HEK293 (cell line): ENCODE data around the gene C1orf35.

ENCODE experiments used
- ATF2 ChIP-seq: fragments of 450-650 bp; formaldehyde crosslinking; IDR thresholded peaks from 2 replicates; pipeline ENCODE4 v1.5.1; 2016; ENCODE audit warnings: missing biosample characterization, missing genetic modification characterization, low read depth
- BCL11B ChIP-seq: fragments of 450-650 bp; formaldehyde crosslinking; IDR thresholded peaks from 2 replicates; pipeline ENCODE4 v1.5.1; 2016; ENCODE audit warnings: low read depth, missing biosample characterization, missing genetic modification characterization
- GFI1B ChIP-seq: fragments of 450-650 bp; formaldehyde crosslinking; IDR thresholded peaks from 2 replicates; pipeline ENCODE4 v1.5.1; 2016; ENCODE audit warnings: missing biosample characterization, missing genetic modification characterization
- MYNN ChIP-seq: fragments of 450-650 bp; formaldehyde crosslinking; IDR thresholded peaks from 2 replicates; pipeline ENCODE4 v1.5.1; 2016; ENCODE audit warnings: missing biosample characterization, missing genetic modification characterization, borderline replicate concordance
- PRDM10 ChIP-seq: fragments of 450-650 bp; formaldehyde crosslinking; IDR thresholded peaks from 2 replicates; pipeline ENCODE4 v1.5.1; 2016; ENCODE audit warnings: missing biosample characterization, missing genetic modification characterization
- PRDM2 ChIP-seq: fragments of 450-650 bp; formaldehyde crosslinking; IDR thresholded peaks from 2 replicates; pipeline ENCODE4 v1.5.1; 2016; ENCODE audit warnings: missing biosample characterization, missing genetic modification characterization, borderline replicate concordance
- PRDM4 ChIP-seq: fragments of 450-650 bp; formaldehyde crosslinking; IDR thresholded peaks from 2 replicates; pipeline ENCODE4 v1.5.1; 2017; ENCODE audit warnings: missing biosample characterization, missing genetic modification characterization
- SCRT1 ChIP-seq: fragments of 450-650 bp; formaldehyde crosslinking; IDR thresholded peaks from 2 replicates; pipeline ENCODE4 v1.5.1; 2016; ENCODE audit warnings: missing biosample characterization, missing genetic modification characterization, borderline replicate concordance
- SP7 ChIP-seq: fragments of 450-650 bp; formaldehyde crosslinking; IDR thresholded peaks from 2 replicates; pipeline ENCODE4 v1.5.1; 2016; ENCODE audit warnings: missing biosample characterization, missing genetic modification characterization
- ZFHX2 ChIP-seq: fragments of 450-650 bp; formaldehyde crosslinking; conservative IDR thresholded peaks from 2 replicates; pipeline ENCODE4 v1.5.1; 2016; ENCODE audit warnings: missing biosample characterization, missing genetic modification characterization
- ZFP69B ChIP-seq: fragments of 450-650 bp; formaldehyde crosslinking; IDR thresholded peaks from 2 replicates; pipeline ENCODE4 v1.5.1; 2016; ENCODE audit warnings: missing biosample characterization, missing genetic modification characterization
- ZNF138 ChIP-seq: fragments of 450-650 bp; formaldehyde crosslinking; IDR thresholded peaks from 2 replicates; pipeline ENCODE4 v1.5.1; 2016; ENCODE audit warnings: missing biosample characterization, missing genetic modification characterization, borderline replicate concordance
- ZNF2 ChIP-seq: fragments of 450-650 bp; formaldehyde crosslinking; IDR thresholded peaks from 2 replicates; pipeline ENCODE4 v1.5.1; 2016; ENCODE audit warnings: missing biosample characterization, missing genetic modification characterization
- ZNF394 ChIP-seq: fragments of 450-650 bp; formaldehyde crosslinking; IDR thresholded peaks from 2 replicates; pipeline ENCODE4 v1.5.1; 2016; ENCODE audit warnings: missing biosample characterization, missing genetic modification characterization, mild to moderate bottlenecking, moderate library complexity, borderline replicate concordance
- ZNF398 ChIP-seq: fragments of 450-650 bp; formaldehyde crosslinking; IDR thresholded peaks from 2 replicates; pipeline ENCODE4 v1.5.1; 2017; ENCODE audit warnings: missing biosample characterization, missing genetic modification characterization
- ZNF404 ChIP-seq: fragments of 450-650 bp; formaldehyde crosslinking; IDR thresholded peaks from 2 replicates; pipeline ENCODE4 v1.5.1; 2017; ENCODE audit warnings: missing biosample characterization, missing genetic modification characterization
- ZNF473 ChIP-seq: fragments of 450-650 bp; formaldehyde crosslinking; IDR thresholded peaks from 2 replicates; pipeline ENCODE4 v1.5.1; 2017; ENCODE audit warnings: missing biosample characterization, missing genetic modification characterization
- ZNF529 ChIP-seq: fragments of 450-650 bp; formaldehyde crosslinking; IDR thresholded peaks from 2 replicates; pipeline ENCODE4 v1.5.1; 2017; ENCODE audit warnings: missing genetic modification characterization, missing biosample characterization; ENCODE audit not compliant: insufficient replicate concordance
- ZNF530 ChIP-seq: fragments of 450-650 bp; formaldehyde crosslinking; IDR thresholded peaks from 2 replicates; pipeline ENCODE4 v1.5.1; 2016; ENCODE audit warnings: low read depth, missing biosample characterization, missing genetic modification characterization
- ZNF544 ChIP-seq: fragments of 450-650 bp; formaldehyde crosslinking; IDR thresholded peaks from 2 replicates; pipeline ENCODE4 v1.5.0; 2017; ENCODE audit warnings: missing biosample characterization, missing genetic modification characterization
- ZNF623 ChIP-seq: fragments of 450-650 bp; formaldehyde crosslinking; IDR thresholded peaks from 2 replicates; pipeline ENCODE4 v1.5.1; 2016; ENCODE audit warnings: missing biosample characterization, missing genetic modification characterization
- ZNF707 ChIP-seq: fragments of 450-650 bp; formaldehyde crosslinking; IDR thresholded peaks from 2 replicates; pipeline ENCODE4 v1.5.1; 2016; ENCODE audit warnings: missing biosample characterization, missing genetic modification characterization
- ZNF747 ChIP-seq: fragments of 450-650 bp; formaldehyde crosslinking; IDR thresholded peaks from 2 replicates; pipeline ENCODE4 v1.5.1; 2016; ENCODE audit warnings: missing biosample characterization, missing genetic modification characterization
- ZXDB ChIP-seq: fragments of 450-650 bp; formaldehyde crosslinking; IDR thresholded peaks from 2 replicates; pipeline ENCODE4 v1.5.1; 2016; ENCODE audit warnings: missing biosample characterization, missing genetic modification characterization

C1orf35 gene

GRCh38 chr1:228150461-228151179 lies 47.5 kb upstream of the C1orf35 start (continued):
- TF ChIP-seq PRDM2 (no peak), ZNF530 (tag by site-specific recombination) (no peak), ZNF394 (tag by site-specific recombination) (no peak), ZNF398 (tag by site-specific recombination) (peak; percentile 30; the same call in 1 of the 2 replicates), PRDM10 (tag by site-specific recombination) (no peak), ZXDB (tag by site-specific recombination) (no peak), ZNF623 (tag by site-specific recombination) (no peak), ZNF529 (tag by site-specific recombination) (no peak), ZNF2 (no peak), SP7 (tag by site-specific recombination) (peak; percentile 51; the same call in 1 of the 2 replicates), PRDM4 (no peak), SCRT1 (tag by site-specific recombination) (no peak), ZNF473 (no peak), ZNF544 (tag by site-specific recombination) (no peak), ZNF138 (no peak), ZNF707 (no peak), ZNF747 (no peak), ATF2 (tag by site-specific recombination) (no peak), BCL11B (no peak), GFI1B (tag by site-specific recombination) (no peak), MYNN (tag by site-specific recombination) (no peak), ZFP69B (tag by site-specific recombination) (peak; percentile 84; the same call in 1 of the 2 replicates), ZNF404 (no peak), ZFHX2 (tag by site-specific recombination) (peak; percentile 78)
